Left renal cortex interstitium (tissue), 4 donors: Measurements from ENCODE around the gene SGMS1. TPM values are rescaled to one million over a fixed set of nuclear protein-coding genes. Genes with fewer than 3 reads are reported as not detected.
"Not testable (repeated sequence)": the region's sequence is repeated elsewhere in the genome, so short reads cannot be mapped to it uniquely, and the experiment has no call there.

Experiments used
- DNase-seq, 4 donors: peaks; one replicate each; pipeline ENCODE4 v3.0.0-alpha.2; 2013; ENCODE audit warnings: low read depth in 4 of 4, low spot score in 2 of 4, missing footprints in 1 of 4
- polyA plus RNA-seq, 4 donors: library from polyadenylated mRNA; unstranded; fragments of 120-200 nt; gene quantifications; one replicate each; pipeline ENCODE4 v1.2.1, GENCODE V29; 2013; ENCODE audit not compliant: insufficient read length in 4 of 4

SGMS1 gene
- polyA plus RNA-seq, 4 donors = 53.7 to 59.7 (median 55.1) TPM

DNA sequence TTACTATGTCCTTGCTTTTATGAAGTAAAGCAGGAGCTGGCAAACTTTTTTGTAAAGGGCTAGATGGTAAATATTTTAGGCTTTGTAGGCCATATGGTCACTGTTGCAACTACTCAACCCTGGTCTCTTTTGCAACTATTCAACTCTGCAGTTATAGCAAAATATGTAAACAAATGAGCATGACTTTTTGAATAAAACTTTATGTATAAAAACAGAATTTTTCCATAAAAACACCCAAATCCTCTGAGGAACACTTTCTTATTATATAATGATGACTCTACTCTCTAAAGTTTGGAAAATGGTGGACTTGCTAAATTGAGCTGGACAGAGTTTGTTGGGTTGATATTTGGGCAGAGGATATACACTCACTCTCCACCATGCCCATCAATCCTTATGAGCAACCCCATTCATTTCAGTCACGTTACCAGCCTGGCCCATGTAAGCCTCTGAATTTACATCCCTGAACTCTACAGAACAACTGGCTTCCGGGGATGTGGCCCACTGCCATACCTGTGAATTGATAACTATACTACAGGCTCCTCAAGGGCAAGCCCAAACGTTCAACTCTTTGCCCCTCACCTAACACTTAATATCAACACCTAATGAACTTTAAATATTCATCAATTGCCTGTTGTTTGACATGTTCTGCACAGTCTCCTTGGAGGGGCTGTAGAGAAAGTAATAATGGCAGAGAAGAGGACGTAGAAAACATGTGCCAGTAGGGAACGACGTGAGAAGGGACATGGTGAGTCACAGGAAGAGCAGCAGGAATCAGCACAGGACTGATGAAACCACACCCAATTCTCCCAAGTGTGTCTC, 37.6 kb downstream of the SGMS1 start:
- no peak for DNase-seq

DNA sequence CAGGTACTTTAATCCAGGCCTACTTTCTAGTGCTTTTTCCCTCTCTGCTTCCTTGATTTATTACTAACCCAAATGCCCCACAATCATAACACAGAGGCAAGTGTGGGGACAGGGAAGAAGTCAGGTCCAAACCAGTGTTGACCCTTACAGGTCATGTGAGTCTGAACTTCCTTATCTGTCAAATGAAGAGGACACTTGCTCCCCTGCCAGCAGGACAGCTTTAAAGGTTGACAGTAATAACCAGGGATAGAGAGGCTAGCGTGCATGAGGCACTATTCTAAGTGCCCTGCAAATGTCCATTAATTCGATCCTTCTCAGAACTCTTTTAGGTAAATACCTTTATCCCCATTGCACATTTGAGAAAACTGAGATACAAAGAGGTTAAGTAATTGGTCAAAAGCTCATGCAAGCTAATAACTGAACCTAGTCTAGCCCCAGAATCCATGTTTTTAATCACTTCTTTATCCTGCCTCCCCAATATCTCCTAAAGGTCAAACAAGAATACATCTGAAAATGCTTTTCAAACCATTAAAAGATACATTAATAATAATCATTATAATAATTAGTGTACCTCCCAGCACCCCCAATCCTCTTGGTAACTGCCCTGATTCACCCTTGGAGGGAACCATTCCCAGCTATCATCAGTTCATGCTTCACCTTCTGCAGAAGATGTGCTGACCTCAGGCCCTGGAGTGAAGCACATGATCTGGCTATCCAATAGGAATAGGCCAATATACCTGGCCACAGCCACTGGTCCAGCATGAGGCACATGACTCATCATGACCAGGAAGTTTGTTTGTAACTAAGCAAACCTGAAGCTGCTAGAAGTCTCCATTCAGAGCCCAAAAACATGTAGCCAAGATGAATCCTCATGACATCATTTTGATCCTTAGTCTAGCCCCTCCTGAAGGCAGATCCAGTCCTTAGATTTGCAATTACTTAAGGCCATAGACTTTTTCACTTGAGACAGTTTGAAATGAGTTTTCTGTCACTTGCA, 40.7 kb downstream of the SGMS1 start:
- no peak for DNase-seq

DNA sequence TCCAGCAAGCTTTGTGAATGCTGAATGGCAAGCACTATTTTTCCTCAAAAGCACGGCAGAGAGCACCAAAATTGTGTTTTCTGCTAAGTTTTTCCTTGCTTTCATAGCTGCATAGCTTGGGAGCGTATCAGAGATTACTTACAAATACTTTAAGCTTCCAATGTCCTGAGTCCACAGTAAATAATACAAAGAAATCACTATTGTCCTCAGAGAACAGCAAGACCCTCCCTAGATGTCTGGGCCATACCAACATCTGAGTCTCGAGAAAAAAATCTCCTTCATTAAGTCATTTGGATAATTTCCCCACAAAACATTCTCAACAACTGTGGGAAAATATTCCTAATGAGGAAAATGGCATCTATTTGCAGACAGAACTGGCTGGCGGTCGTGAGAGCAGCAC, 41.7 kb downstream of the SGMS1 start:
- DNase-seq = no peak

DNA sequence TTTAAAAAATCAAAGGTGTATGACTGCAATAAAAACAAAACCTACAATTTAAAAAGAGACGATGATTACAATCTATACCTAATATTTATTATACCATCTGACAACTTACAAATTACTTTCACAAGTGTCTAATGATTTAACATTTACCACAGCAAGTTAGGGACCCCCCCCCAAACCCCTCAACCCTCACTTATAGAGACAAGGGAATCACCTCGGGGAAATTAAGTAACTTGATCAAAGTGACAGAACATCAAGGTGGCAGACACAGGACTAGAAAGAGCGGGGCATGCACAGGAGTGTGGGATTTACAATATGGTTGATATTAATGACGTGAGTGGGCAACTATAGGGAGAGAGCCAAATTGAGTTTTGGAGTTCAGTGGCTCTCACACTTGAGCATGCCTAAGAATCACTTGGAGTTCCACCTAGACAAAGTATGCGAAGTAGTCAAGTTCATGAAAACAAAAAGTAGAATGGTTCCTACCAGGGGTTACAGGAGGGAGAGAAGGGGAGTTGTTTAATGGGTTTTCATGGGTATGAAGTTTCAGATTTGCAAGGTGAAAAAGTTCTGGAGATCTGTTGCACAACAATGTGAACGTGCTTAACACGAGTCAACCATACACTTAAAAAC, 43.4 kb downstream of the SGMS1 start:
- no peak for DNase-seq

DNA sequence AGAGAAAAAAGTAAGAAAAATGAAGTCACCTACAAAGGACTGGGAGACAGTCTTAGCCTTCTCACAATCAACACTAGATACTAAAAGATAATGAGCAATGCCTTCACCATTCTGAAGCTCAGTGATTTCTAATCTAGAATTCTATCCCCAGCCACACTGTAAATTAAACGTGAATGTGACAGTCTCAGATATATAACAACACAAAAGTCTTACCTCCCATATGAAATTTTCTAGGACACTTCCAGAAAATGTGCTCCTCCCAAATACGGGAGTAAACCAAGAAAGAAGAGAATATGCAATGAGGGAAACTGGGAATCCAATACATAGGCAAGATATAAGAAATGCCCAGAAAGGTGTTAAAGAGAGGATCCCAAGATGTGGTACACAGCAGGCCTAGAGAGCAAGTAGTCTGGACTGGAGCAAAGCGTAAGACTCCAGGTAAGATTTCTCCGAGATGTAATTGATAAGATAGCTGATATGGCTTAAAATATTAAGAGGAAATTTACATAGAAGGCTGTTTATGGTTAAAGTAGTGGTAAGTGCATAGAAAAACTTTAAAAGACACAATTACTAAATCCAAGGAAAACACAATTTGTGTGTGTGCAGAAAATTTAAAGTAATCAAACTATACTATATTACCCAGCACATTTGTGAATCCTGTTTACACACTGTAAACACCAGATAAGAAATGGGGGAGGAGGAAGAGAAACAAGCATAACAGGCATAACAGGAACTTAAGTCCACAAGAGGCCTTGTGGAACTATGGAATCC, 44.1 kb downstream of the SGMS1 start:
- no peak for DNase-seq

DNA sequence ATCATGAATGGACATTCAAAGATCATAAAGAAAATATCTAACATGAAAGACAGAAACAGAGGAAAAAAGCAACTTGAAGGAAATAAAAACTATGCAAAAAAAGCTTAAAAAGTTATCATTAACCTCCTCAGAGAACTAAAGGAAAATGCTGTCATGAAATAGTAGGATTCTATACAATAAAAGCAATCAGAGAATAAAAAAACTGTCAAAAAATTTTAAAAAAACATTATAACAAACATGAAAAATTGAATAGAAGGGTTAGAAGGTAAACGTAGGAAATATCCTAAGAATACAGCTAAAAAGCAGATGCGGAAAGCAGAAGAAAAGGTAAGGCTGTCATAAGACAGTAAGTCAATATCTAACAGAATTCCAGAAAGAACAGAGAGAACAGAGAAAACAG, 44.8 kb downstream of the SGMS1 start:
- no peak for DNase-seq

DNA sequence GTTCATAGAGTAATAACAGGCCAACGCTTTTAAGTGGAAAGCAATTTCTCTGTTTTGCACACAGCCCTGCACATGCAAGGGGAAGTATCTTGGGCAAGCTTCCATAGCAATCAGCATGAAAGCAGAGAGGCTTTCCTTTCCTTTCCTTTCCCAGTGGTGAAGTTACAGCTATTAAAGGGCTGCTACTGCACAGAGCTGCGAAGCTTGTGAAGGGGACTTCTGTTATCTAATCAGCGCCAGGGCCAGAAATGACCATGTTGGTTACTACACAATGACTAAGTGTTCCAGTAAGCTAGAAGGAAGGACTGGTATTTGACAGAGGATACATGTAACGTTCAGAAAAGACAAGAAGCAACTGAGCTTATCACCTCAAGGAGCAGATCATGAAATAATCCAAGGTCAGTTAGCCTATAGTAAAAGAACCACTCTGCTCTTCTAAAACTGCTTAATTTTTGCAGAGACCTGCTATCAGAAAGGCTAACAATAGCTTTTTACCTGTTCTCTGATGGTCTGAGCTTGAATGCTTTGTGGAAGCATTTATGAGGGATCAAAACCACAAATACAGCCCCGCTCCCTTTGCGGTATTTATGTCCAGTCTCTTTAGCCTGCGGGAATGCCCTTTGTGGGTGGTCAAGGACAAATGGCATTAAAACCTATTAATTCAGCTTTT, 45.9 kb downstream of the SGMS1 start:
- no peak for DNase-seq

DNA sequence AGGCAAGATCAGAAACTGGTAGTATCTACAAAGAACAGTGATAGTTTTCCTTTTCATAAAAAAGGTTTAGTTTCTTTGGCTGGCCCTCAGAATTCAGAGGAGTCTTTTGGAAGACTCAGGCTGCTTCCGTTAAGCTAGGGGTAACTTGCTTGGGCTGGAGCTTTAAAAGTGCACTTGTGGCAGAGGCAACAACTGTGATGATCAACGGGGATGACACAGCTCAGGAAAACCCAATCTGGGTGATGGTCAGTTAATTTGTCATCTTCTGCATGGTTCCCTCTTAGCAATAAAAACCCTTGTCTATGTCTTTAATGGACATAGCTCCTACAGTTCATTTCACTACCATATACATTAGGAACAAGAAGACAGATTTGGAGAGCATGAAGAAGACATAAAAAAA, 46.7 kb downstream of the SGMS1 start:
- no peak for DNase-seq

DNA sequence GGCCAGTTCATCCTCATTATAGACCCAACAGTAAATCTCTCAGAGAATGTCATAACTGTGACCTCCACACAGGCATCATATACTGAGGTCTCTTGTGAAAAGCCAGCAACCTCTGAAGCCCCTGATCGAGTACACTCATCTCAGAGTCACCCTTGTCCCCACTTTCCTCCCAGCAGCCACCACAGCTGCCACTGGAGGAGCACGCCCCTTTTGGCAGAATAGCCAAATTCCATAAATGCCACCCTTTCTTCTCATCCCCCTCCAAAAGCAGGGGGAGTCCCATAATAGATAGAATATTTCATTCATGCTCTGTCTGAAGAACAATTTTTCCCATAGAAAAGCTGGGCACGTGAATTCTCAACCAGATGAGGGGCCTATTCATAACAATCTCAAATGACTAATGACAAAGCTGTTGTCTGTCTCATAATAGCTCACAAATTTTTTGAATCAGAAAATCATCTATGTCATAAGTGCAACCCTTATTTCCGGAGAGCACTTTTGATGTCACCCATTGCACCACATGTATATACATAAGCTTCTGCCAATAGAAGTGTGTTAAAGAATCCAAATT, 47.4 kb downstream of the SGMS1 start:
- DNase-seq = no peak

DNA sequence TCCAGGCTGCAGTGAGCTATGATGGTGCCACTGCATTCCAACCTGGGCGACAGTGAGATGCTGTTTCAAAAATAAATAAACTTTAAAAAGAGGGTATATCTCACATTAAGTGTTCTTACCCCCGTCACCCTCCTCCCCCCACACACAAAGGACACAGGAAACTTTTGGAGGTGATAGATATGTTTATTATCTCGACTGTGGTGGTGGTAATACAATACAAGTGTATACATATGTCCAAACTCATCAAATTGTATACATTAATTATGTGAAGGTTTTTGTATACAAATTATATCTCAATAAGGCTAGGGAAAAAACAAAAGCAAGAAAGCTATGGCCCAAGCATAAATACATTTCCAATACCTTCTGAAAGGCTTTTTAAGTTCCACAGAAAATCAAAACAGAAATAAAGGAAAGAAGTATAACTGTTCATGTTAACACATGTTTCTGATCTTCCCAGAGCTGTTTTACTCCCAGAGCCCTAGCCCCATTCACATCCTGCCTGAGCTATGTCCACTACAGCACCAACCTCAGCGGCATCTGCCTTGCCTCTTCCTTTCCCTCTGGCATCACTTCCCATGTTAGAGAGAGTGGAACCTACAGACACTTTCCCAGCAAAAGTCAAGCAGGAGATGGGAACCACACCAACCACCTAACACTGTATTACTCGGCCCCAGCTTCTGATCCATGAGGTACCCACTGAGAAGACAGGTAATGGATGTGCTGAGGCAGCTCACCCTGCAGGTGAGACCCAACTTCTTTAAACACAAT, 48.1 kb downstream of the SGMS1 start:
- DNase-seq = no peak

DNA sequence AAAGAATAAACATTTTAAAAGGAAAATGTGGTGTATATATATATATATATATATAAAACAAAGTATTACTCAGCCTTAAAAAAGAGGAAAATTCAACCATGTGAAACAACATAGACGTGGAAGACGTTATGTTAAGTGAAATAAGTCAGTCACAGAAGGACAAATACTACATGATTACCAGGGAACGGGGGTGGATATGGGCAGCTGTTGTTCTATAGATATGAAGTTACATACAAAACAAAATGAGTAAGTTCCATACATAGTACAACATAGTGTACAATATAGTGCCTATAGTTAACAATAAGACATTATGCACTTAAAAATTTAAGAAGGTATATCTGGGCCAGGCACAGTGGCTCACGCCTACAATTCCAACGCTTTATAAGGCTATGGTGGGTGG, 48.8 kb downstream of the SGMS1 start:
- DNase-seq = no peak

DNA sequence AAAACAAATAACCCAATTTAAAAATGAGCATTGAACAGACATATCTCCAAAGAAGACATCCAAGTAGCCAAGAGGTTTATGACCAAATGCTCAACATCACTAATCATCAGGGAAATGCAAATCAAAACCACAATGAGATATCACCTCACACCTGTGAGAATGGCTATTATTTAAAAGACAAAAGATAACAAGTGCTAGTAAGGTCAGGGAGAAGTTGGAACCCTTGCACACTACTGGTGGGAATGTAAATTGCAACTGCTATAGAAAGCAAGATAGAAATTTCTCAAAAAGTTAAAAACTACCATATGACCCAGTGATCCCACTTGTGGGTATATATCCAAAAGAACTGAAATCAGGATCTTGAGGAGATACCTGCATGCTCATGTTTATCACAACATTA, 49.5 kb downstream of the SGMS1 start:
- no peak for DNase-seq

DNA sequence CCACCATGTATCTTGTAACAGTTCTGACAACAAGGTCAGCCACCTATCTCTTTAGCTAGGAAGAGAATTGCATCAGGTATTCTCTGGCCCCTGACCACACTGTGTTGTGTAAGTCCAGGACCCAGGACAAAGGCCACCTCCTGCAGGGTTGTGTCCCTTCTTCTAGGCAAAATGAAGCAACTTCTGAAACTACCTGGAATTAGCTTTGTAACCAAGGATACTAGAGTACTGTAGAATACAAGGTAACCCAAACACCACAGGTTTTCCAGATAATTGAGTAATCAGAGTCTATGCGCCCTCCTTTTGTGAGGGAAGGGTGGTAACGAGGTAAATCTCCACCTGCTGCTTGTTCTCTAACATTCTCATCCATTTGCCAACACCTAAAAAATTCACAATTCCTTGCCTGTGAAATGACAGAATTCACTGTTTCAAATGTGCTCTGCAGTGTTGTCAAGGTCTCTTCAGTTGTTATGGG, 51.7 kb downstream of the SGMS1 start:
- DNase-seq = no peak

DNA sequence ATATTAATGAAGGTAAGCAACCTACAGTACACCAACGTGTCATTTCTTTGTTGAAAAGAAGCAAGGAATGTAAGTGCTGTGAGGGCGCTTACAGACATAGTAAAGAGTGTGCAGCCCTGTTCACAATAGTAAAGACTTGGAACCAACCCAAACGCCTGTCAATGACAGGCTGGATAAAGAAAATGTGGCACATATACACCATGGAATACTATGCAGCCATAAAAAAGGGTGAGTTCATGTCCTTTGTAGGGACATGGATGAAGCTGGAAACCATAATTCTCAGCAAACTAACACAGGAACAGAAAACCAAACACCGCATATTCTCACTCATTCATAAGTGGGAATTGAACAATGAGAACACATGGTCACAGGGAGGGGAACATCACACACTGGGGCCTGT, 55.0 kb downstream of the SGMS1 start:
- DNase-seq = not testable (repeated sequence)

DNA sequence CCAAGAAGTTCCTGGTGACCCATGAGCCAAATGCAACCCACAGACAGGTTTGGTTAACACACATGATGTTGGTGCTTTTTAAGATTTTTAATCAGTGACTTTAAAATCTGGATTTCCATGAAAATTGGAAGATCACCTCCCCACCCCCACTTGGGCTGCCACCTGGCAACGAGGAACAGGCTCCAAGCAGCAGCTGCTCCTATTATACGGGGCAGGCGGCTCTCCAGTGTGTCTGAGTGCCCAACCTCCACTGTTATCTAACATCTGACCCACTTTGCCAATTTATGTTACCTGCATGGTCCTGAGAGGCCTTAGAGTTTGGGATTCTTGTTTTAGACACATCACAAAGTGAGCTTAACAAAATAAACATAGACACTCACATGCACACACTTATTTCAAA, 56.4 kb downstream of the SGMS1 start:
- no peak for DNase-seq

DNA sequence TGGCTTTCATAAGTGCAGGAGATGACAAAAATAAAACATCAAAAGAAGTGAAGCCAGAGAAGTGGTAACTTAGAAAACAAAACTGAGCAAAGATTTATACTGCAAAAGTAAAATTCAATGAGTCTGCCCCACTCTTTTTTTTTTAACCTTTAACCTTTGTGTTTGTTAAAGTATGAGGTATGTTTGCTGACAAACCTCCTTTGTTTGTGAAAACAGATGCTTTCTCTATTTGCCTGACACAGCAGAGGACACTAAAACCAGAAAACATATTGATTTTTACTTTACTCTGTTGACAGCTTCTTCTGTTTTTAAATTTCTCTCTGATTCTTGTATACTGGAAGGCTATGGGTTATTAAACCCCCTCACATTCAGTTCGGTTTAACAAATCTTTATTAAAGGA, 57.6 kb downstream of the SGMS1 start:
- no peak for DNase-seq

DNA sequence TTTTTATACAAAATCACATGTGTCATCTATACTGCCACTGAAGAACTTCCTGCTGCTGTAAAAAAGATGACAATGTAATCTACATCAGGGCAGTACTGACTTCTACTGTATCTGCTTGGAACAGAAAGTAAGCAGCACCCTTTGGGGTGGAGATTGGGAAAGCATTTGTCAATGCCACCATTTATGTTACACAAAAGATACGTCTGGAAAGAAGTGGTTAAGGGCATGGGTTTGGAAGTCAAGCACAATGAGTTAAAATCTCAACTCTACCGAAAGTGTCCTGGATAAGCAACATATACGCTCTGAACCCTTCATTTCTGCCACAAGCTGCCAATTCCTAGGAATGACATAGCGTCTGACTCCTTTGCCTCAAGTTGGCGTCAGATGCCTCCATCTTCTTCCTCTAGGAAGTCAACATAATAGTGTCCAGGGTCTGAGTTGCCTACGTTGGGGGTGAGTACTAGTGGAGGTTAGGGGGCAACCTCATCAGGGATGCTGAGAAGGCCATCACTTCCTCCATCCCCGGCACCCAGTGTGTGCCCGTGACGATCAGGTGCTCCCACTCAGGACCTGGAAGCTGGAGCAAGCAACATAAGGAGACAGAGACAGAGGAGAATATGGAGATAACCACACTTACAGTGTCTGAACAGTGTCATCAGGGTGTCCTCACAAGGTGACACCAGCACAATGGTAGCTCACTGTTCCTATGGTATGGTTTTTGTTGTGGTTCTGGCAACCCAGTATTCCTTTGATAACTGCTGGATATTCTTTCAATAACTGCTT, 58.3 kb downstream of the SGMS1 start:
- DNase-seq = no peak

DNA sequence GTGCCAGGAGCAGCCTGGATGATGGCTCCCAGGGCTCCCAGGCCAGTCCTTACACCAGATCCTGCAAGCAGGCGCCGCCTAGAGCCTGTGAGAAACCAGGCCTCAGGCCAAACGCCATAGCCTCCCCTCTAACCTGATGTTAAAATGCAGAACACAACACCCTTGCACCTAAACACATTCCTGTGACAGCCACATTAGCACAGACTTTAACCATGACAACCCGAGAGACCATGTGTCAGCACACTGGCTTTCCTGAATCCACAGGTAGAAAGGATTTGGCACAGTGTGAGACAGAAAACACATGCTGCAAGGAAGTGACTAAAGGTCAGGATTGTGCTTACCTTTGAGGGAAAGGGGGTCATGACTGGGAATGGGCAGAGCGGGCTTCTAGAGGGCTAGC, 59.9 kb downstream of the SGMS1 start:
- DNase-seq = no peak
